ENCODE data around the gene TBC1D30.

Gene TBC1D30

GRCh38 chr12:64882687-64883086, 58.2 kb downstream of the TBC1D30 start:
- peak overlapping the region; percentile 50 for H3K4me3 ChIP-seq (ENCODE audit: low read depth, low read length)
- TF ChIP-seq, protein P1, sequence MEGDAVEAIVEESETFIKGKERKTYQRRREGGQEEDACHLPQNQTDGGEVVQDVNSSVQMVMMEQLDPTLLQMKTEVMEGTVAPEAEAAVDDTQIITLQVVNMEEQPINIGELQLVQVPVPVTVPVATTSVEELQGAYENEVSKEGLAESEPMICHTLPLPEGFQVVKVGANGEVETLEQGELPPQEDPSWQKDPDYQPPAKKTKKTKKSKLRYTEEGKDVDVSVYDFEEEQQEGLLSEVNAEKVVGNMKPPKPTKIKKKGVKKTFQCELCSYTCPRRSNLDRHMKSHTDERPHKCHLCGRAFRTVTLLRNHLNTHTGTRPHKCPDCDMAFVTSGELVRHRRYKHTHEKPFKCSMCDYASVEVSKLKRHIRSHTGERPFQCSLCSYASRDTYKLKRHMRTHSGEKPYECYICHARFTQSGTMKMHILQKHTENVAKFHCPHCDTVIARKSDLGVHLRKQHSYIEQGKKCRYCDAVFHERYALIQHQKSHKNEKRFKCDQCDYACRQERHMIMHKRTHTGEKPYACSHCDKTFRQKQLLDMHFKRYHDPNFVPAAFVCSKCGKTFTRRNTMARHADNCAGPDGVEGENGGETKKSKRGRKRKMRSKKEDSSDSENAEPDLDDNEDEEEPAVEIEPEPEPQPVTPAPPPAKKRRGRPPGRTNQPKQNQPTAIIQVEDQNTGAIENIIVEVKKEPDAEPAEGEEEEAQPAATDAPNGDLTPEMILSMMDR (IDR thresholded peaks at IDR 0.05; ENCODE audit: insufficient read depth, low read depth, low read length, missing control alignments): no peak
- peak; percentile 51 for DNase-seq (ENCODE audit: low read depth)

DNA sequence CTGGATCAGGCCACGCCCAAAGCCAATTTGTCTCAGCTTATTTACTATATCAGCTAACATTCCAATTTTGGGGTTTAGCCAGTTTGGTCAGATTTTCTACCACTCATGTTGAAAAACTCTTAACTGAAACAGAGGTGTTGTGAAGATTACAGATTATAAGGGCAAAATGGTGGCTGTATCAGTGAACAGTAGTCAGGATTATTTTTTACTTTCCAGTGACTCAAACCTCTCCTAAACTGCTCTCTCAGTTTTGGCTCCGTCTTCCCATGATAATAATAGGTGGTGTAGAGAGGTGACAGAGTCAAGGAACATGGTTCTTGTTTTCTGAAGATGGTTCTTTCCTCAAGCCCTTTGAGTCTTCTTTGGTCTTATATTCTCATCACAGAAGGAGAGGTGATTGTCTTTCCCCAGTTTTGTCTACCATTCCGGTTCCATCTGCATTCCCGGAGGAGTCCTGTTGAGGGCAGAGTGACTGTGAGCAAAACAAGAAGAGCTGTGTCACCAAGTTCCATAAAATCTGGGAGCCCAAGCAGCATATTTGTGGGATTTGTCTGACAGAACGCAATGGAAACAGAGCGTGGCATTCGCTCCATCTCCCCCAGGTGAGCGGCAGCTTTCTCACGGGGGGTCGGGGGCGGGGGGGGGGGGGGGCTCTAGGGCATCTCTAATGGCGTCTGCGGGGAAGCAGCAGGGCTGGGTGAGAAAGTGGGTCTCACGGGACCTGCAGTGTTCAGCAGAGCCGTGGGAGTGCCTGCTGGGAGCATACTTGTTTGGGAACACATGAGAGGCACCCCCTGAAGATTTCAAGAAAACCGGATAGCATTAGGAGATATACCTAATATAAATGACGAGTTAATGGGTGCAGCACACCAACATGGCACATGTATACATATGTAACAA, 59.1 kb downstream of the TBC1D30 start:
- peak; percentile 75 for DNase-seq (ENCODE audit: low read depth)
- TF ChIP-seq, protein P1 (IDR thresholded peaks at IDR 0.05; ENCODE audit: insufficient read depth, low read depth, low read length, missing control alignments): no peak
- peak overlapping the region; percentile 50 for H3K4me3 ChIP-seq (ENCODE audit: low read depth, low read length)

GRCh38 chr12:64884164-64884542, 59.7 kb downstream of the TBC1D30 start:
- peak overlapping the region; percentile 39 for H3K4me3 ChIP-seq (ENCODE audit: low read depth, low read length)
- TF ChIP-seq, protein P1 (IDR thresholded peaks at IDR 0.05; ENCODE audit: insufficient read depth, low read depth, low read length, missing control alignments): no peak
- DNase-seq (ENCODE audit: low read depth): peak; percentile 58

- no peak for DNase-seq (ENCODE audit: low read depth)
- TF ChIP-seq, protein P1 (IDR thresholded peaks at IDR 0.05; ENCODE audit: insufficient read depth, low read depth, low read length, missing control alignments): no peak
- H3K4me3 ChIP-seq (ENCODE audit: low read depth, low read length): peak overlapping the region; percentile 39
These were observed 60.3 kb downstream of the TBC1D30 start for GRCh38 chr12:64884728-64885127.

GRCh38 chr12:64889434-64890216, 65.2 kb downstream of the TBC1D30 start:
- no peak for DNase-seq (ENCODE audit: low read depth)
- TF ChIP-seq, protein P1 (IDR thresholded peaks at IDR 0.05; ENCODE audit: insufficient read depth, low read depth, low read length, missing control alignments): no peak

DNA sequence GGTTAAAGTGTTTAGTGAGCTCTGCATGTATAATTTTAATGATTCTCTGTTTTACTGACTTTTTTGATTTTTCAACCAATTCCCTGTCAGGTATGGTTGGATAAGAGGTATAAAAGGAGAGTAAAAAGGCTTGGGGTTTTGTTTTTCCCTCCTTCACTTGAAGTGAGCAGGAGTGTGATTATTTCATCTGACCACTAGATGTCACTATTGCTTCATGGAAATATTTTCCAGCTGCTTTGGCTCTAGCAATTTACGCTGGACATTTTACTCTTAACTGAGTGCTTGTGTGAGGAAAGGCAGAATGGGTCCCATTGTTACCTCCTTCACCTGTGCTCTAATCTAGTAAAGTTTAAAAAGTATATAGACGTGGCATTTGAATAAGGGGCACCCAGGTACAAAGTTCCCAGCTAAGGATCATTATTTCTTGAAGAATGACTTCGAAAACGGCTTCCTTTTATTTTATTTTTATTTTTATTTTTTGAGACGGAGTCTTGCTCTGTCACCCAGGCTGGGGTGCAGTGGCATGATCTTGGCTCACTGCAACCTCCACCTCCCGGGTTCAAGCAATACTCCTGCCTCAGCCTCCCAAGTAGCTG, 66.5 kb downstream of the TBC1D30 start:
- no peak overlapping the region for H3K4me3 ChIP-seq (ENCODE audit: low read depth, low read length)
- peak; percentile 74 for DNase-seq (ENCODE audit: low read depth)
- TF ChIP-seq, protein P1 (IDR thresholded peaks at IDR 0.05; ENCODE audit: insufficient read depth, low read depth, low read length, missing control alignments): peak; percentile 56

More at GRCh38 chr12:64889434-64890216, 65.2 kb downstream of the TBC1D30 start:
- H3K4me3 ChIP-seq (ENCODE audit: low read depth, low read length): no peak overlapping the region

Data from GM12865 (cell line).